ENCODE data around the gene PLCL2.

GRCh38 chr3:16841904-16842271 is 42.9 kb upstream of the PLCL2 start:
- TF ChIP-seq CTCF (IDR thresholded peaks at IDR 0.05): no peak
- no peak for TF ChIP-seq POLR2A (IDR thresholded peaks at IDR 0.05; ENCODE audit: low read depth)
- no peak for TF ChIP-seq POLR2AphosphoS5 (IDR thresholded peaks at IDR 0.05)

Measured in esophagus muscularis mucosa (tissue), 3 donors.